ENCODE measurements around the gene ARL4C.
"Not testable (repeated sequence)": the region's sequence is repeated elsewhere in the genome, so short reads cannot be mapped to it uniquely, and the experiment has no call there.

ARL4C gene

DNA sequence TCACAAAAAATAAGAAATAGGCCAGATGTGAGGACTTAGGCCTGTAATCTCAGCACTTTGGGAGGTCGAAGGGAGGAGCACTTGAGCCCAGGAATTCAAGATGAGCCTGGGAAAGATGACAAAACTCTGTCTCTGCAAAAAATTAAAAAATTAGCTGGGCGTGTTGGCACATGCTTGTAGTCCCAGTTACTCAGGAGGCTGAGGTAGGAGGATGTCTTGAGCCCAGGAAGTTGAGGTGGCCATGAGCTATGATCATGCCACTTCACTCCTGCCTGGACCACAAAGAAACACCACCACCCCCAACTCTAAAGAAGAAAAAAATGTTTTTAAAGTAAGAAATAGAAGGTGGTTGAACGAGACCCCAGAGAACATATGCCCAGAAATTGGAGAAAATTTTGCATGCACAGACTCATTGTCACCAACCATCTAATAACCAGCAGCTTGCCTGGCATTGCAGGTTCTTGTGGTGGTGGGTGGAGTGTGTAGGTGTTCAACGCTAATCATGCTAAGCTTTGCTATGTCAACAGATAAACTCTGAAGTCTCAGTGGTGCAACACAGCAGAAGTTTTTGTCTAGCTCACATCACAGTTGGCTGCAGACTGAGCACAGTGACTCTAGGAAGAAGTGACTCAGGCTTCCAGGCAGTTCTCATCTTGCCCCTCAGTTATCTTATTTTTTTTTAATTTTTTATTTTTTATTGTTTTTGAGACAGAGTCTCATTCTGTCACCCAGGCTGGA lies 18.6 kb downstream of the ARL4C start:
- DNase-seq (ENCODE audit: extremely low read depth in 1 of 2, low read depth in 1 of 2): no peak

GRCh38 chr2:234476766-234477165 lies 20.1 kb downstream of the ARL4C start:
- DNase-seq (ENCODE audit: extremely low read depth in 1 of 2, low read depth in 1 of 2): no peak

GRCh38 chr2:234474654-234475053 lies 22.2 kb downstream of the ARL4C start:
- DNase-seq (ENCODE audit: extremely low read depth in 1 of 2, low read depth in 1 of 2): no peak

- no peak for DNase-seq (ENCODE audit: extremely low read depth in 1 of 2, low read depth in 1 of 2)
Measured at GRCh38 chr2:234472155-234472554, 24.7 kb downstream of the ARL4C start.

GRCh38 chr2:234469972-234470371 lies 26.9 kb downstream of the ARL4C start:
- DNase-seq (ENCODE audit: extremely low read depth in 1 of 2, low read depth in 1 of 2): no peak

- DNase-seq (ENCODE audit: extremely low read depth in 1 of 2, low read depth in 1 of 2): no peak
Measured at GRCh38 chr2:234469251-234469845, 27.5 kb downstream of the ARL4C start.

DNA sequence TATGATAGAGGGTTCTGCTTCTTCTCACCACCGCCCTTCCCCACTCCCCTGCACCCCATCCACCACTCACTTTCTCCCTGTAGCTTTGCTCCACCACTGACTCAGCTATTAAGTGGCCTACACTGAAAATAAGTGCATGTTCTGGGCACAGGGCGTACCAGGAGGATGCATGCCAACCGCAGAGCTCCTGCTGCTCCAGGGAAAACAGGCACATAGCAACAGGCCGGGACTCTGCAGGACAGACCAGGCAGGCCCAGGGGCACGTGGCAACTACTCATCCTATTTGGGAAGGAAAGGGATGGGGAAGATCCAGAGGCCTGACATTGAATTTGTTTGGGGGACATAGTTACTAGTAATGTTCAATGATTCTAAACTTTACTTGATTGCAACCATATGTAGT lies 28.4 kb downstream of the ARL4C start:
- DNase-seq (ENCODE audit: extremely low read depth in 1 of 2, low read depth in 1 of 2): no peak

- no peak for DNase-seq (ENCODE audit: extremely low read depth in 1 of 2, low read depth in 1 of 2)
Measured at GRCh38 chr2:234467289-234467688, 29.6 kb downstream of the ARL4C start.

DNA sequence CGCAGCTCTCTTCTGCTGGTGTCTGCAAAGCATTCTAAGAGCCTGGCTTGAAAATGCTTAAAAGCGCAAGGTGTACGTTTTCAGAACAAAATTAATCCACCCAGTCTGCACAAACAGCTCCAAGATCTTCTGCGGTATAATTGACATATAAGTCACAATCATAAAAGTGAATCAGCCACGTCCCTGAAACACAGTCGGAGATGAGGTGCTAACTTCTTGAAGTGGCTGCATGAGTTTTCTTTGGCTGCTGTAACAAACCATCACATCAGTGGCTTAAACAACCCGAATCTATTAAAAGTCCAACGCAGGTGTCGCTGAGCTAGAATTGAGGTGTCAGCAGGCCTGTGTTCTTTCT lies 32.6 kb downstream of the ARL4C start:
- no peak for DNase-seq (ENCODE audit: extremely low read depth in 1 of 2, low read depth in 1 of 2)

DNA sequence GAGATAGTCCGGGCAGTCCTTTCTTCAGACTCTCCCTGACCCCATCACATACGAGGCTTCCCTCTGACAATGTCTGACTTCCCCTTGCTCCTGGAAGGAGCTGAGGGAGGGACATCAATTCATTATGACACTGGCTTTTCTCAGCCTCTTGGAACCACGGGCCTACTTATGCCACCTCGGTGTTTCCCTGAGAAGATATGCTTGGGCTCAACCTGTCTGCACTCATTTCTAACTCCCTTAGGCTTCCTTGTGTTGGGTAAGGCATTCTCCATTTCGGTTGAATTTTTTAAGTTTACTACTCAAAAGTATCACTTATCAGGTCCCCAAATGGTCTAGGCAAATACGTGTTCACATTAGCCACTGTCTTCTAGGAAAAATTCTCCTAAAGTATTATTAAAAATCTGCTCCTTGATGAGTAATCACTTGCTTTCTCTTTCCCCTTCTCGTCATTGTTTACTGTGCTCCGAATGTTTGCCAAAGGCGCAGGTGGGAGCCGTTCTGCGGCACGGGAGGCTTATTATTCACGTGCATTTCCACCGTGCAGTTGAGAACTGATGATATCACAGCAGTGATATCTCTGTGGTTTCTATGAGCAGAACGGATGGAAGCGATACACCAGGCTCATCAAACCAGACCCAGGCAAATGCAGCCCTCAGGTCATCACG lies 33.1 kb downstream of the ARL4C start:
- peak; percentile 48 to 70 for DNase-seq (ENCODE audit: extremely low read depth in 1 of 2, low read depth in 1 of 2)

DNA sequence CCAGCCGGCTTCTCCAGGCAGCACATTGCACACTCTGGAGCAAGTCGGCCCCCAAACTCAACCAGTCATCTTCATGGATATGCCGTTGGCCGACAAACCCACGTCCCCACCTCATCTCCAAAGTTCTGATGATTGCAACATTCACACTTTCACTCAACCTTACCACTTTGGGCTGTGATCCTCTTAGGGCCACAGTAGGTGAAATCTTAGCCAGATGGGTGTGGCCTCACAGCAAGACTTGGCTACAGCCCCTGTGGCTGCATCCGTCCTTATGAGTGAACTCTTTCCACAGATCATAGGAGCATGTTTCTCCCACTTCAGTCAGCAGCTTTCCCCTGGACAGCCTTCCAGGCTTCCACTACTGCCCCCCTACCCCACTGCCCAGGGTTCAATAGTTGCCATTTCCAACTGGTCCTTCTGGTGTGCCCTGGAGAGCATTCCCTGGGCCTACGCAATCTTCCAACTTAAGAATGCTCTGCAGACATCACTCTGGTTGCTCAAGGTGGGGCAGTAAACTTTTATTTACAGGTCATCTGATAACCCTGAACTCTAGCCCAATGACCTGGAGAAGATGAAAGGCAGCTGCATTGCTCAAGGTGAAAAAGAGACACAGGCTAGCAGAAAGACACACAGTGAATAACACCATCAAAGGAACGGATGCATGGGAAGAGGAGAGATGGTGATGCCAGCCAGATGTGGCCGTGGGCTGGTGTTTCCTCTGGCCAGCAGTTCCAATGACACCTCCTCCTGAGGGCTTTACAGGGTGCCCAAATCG lies 34.5 kb downstream of the ARL4C start:
- DNase-seq (ENCODE audit: extremely low read depth in 1 of 2, low read depth in 1 of 2): no peak

GRCh38 chr2:234459401-234460009 lies 37.4 kb downstream of the ARL4C start:
- no peak for DNase-seq (ENCODE audit: extremely low read depth in 1 of 2, low read depth in 1 of 2)

GRCh38 chr2:234458466-234458865 lies 38.4 kb downstream of the ARL4C start:
- DNase-seq (ENCODE audit: extremely low read depth in 1 of 2, low read depth in 1 of 2): no peak

- DNase-seq (ENCODE audit: extremely low read depth in 1 of 2, low read depth in 1 of 2): no peak
Measured at GRCh38 chr2:234457421-234457820, 39.5 kb downstream of the ARL4C start.

DNA sequence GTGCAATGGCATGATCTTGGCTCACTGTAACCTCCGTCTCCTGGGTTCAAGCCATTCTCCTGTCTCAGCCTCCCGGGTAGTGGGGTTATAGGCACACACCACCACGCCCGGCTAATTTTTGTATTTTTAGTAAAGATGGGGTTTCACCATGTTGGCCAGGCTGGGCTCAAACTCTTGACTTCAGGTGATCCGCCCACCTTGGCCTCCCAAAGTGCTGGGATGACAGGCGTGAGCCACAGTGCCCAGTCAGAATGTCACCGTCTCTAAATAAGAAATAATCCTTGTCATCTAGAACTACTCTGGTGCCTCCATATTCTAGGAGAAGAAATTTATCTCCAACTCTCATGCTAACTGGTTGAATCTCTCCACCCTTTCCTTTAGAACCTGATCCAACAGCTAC lies 41.6 kb downstream of the ARL4C start:
- DNase-seq (ENCODE audit: extremely low read depth in 1 of 2, low read depth in 1 of 2): not testable (repeated sequence)

- DNase-seq (ENCODE audit: extremely low read depth in 1 of 2, low read depth in 1 of 2): no peak
Measured at GRCh38 chr2:234454433-234454832, 42.4 kb downstream of the ARL4C start.

GRCh38 chr2:234453216-234453615 lies 43.7 kb downstream of the ARL4C start:
- no peak for DNase-seq (ENCODE audit: extremely low read depth in 1 of 2, low read depth in 1 of 2)

DNA sequence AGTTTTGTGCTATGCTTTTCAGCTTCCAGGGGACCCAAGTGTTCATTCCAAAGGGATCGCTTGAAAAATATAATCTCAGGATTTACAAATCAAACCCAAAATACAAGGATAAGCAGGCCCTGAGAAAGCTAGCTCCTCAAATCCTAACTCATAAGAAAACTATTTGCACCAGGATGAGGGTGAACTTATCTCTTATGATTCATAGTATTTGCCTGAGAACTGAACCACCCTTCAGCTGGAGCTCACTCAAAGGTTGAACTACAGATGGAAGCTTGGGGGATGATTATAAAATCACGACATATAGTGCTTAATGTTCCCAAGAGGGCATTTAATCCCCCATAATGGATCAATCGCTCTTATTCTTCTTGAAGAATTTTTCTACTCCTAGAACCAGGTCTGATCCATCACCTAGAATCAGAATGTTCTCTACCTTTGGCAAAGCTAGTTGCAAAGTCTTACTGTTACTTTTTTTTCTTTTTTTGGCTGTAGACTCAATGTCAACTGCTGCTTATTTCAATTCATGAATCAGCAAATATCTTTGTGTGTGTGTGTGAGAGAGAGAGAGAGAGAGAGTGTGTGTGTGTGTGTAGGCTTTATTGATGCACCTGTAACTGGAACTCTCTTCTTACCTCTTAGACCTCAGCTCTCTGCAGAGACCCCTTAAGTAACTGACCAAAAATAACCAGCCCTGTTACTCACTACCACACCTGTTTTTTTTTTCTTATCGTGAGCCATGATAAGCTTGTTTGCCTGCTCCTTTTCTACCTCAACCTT lies 44.8 kb downstream of the ARL4C start:
- DNase-seq (ENCODE audit: extremely low read depth in 1 of 2, low read depth in 1 of 2): no peak

- DNase-seq (ENCODE audit: extremely low read depth in 1 of 2, low read depth in 1 of 2): no peak
Measured at GRCh38 chr2:234451242-234451641, 45.6 kb downstream of the ARL4C start.

- no peak for DNase-seq (ENCODE audit: extremely low read depth in 1 of 2, low read depth in 1 of 2)
Measured at GRCh38 chr2:234450431-234451124, 46.3 kb downstream of the ARL4C start.

Data from activated CD8-positive, alpha-beta memory T cell treated with anti-CD3 and anti-CD28 coated beads for 1 hour (primary cell).